PC-3 (cell line): ENCODE measurements around the gene PLSCR1.

ENCODE experiments used
- EZH2 ChIP-seq: fragments of 300-600 bp; sonication (generic); IDR thresholded peaks from one replicate; pipeline ENCODE4 v1.6.1; 2017; ENCODE audit warnings: antibody characterized with exemption, mild to moderate bottlenecking, low read length; ENCODE audit not compliant: unreplicated experiment
- EZH2phosphoT487 ChIP-seq: fragments of 300-600 bp; sonication (generic); IDR thresholded peaks from 2 replicates; pipeline ENCODE4 v1.6.1; 2018; ENCODE audit warnings: mild to moderate bottlenecking, antibody characterized with exemption, low read length, borderline replicate concordance
- TF ChIP-seq, protein P1 (sequence below): fragments of 300-600 bp; sonication (generic); conservative IDR thresholded peaks from 2 replicates; pipeline ENCODE4 v1.5.1; 2017; ENCODE audit warnings: antibody characterized with exemption, low read depth, mild to moderate bottlenecking, low read length

DNA sequence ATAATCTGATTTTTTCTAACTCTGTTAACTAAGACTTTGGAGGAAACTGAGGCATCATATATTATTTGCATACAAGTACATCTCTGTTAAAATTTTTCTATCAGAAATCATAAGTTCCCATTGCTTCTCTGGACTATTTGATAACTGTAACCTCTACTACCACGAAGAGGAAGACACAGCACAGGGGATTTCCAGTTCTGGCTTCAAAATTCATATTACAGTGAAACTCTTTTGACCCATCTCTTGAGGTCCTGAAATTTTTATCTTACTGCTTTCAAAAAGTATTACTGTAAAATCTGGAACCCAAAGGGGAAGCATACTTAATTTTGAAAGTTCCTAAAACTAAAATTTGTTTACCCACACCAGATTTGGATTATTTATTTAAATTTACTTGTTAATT, 4.2 kb downstream of the PLSCR1 start:
- TF ChIP-seq, protein P1, sequence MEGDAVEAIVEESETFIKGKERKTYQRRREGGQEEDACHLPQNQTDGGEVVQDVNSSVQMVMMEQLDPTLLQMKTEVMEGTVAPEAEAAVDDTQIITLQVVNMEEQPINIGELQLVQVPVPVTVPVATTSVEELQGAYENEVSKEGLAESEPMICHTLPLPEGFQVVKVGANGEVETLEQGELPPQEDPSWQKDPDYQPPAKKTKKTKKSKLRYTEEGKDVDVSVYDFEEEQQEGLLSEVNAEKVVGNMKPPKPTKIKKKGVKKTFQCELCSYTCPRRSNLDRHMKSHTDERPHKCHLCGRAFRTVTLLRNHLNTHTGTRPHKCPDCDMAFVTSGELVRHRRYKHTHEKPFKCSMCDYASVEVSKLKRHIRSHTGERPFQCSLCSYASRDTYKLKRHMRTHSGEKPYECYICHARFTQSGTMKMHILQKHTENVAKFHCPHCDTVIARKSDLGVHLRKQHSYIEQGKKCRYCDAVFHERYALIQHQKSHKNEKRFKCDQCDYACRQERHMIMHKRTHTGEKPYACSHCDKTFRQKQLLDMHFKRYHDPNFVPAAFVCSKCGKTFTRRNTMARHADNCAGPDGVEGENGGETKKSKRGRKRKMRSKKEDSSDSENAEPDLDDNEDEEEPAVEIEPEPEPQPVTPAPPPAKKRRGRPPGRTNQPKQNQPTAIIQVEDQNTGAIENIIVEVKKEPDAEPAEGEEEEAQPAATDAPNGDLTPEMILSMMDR, result no peak
- TF ChIP-seq EZH2phosphoT487 (no peak), EZH2 (no peak)
